HG03066 (cell line): ENCODE results near the gene AGBL4.

Experiments used
- ATAC-seq: cut with Tn5 transposase; IDR thresholded peaks from one replicate; pipeline ENCODE4 v1.9.1; 2021; ENCODE audit warnings: low read depth; ENCODE audit not compliant: unreplicated experiment

The AGBL4 gene

GRCh38 chr1:48697066-48697707 is 1326.6 kb downstream of the AGBL4 start:
- ATAC-seq, result peak; percentile 77

- ATAC-seq, result no peak
Observed at GRCh38 chr1:48695161-48695560, 1328.6 kb downstream of the AGBL4 start.

- no peak for ATAC-seq
Observed at GRCh38 chr1:48693674-48694320, 1330.0 kb downstream of the AGBL4 start.

- no peak for ATAC-seq
Observed at GRCh38 chr1:48693180-48693579, 1330.6 kb downstream of the AGBL4 start.

GRCh38 chr1:48692235-48692634 is 1331.5 kb downstream of the AGBL4 start:
- no peak for ATAC-seq

GRCh38 chr1:48691429-48692001 is 1332.2 kb downstream of the AGBL4 start:
- no peak for ATAC-seq

GRCh38 chr1:48688102-48688760 is 1335.5 kb downstream of the AGBL4 start:
- ATAC-seq, result peak; percentile 66

GRCh38 chr1:48687282-48688045 is 1336.3 kb downstream of the AGBL4 start:
- ATAC-seq, result no peak

GRCh38 chr1:48686159-48686558 is 1337.6 kb downstream of the AGBL4 start:
- ATAC-seq, result no peak

- ATAC-seq, result no peak
Observed at GRCh38 chr1:48684381-48684780, 1339.4 kb downstream of the AGBL4 start.

- no peak for ATAC-seq
Observed at GRCh38 chr1:48683839-48684238, 1339.9 kb downstream of the AGBL4 start.

GRCh38 chr1:48681476-48682305 is 1342.1 kb downstream of the AGBL4 start:
- no peak for ATAC-seq

- ATAC-seq, result no peak
Observed at GRCh38 chr1:48680411-48681035, 1343.2 kb downstream of the AGBL4 start.

GRCh38 chr1:48679859-48680258 is 1343.9 kb downstream of the AGBL4 start:
- ATAC-seq, result no peak

GRCh38 chr1:48678710-48679505 is 1344.8 kb downstream of the AGBL4 start:
- no peak for ATAC-seq

- ATAC-seq, result no peak
Observed at GRCh38 chr1:48677306-48678287, 1346.2 kb downstream of the AGBL4 start.

GRCh38 chr1:48676822-48677221 is 1346.9 kb downstream of the AGBL4 start:
- no peak for ATAC-seq

- ATAC-seq, result no peak
Observed at GRCh38 chr1:48676376-48676775, 1347.4 kb downstream of the AGBL4 start.
